Choroid plexus epithelial cell (primary cell): ENCODE measurements around the gene TEDDM1.

Experiments
- DNase-seq: peaks from one replicate; pipeline ENCODE4 v3.0.0-alpha.2; 2010; ENCODE audit warnings: low read depth
- H3K4me3 ChIP-seq: 2 replicates; pipeline ENCODE4 v1.5.1; 2011; ENCODE audit warnings: low read depth, mild to moderate bottlenecking, control low read depth, low read length, moderate library complexity
- TF ChIP-seq, protein P1 (sequence below): conservative IDR thresholded peaks from 2 replicates; pipeline ENCODE4 v1.5.1; 2011; ENCODE audit warnings: low read depth, mild to moderate bottlenecking, control low read depth, inconsistent platforms, low read length, moderate library complexity

Gene TEDDM1

DNA sequence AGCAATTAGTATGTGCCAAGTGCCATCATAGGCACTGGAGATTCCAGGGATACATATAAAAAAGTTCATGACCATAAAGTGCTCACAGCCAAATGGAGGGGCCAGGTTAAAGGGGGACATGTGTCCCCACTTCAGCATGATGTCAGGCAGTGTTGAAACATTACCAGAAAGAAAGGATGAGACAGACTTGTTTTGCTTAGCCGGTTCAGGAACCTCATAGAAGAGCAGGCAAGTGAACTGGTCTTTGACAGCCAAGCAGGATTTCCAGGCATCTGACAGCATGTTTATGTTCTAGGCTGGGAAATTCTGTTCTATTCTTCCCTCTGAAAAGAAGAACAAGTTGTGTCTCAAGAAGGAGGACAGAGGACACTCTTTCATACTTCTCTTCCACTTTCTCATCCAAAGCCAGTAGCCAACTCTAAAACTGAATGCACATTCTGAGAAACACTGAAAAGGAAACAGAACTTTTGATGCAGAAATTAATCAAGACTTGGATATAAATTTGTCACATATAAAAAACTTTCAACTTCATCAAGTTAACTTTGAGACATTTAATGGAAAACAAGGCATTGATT is 48.6 kb downstream of the TEDDM1 start:
- no peak overlapping the region for H3K4me3 ChIP-seq
- TF ChIP-seq, protein P1, sequence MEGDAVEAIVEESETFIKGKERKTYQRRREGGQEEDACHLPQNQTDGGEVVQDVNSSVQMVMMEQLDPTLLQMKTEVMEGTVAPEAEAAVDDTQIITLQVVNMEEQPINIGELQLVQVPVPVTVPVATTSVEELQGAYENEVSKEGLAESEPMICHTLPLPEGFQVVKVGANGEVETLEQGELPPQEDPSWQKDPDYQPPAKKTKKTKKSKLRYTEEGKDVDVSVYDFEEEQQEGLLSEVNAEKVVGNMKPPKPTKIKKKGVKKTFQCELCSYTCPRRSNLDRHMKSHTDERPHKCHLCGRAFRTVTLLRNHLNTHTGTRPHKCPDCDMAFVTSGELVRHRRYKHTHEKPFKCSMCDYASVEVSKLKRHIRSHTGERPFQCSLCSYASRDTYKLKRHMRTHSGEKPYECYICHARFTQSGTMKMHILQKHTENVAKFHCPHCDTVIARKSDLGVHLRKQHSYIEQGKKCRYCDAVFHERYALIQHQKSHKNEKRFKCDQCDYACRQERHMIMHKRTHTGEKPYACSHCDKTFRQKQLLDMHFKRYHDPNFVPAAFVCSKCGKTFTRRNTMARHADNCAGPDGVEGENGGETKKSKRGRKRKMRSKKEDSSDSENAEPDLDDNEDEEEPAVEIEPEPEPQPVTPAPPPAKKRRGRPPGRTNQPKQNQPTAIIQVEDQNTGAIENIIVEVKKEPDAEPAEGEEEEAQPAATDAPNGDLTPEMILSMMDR, result no peak
- no peak for DNase-seq

GRCh38 chr1:182350839-182351238 is 49.6 kb downstream of the TEDDM1 start:
- TF ChIP-seq, protein P1, result no peak
- H3K4me3 ChIP-seq, result no peak overlapping the region
- no peak for DNase-seq

GRCh38 chr1:182348961-182349747 is 51.3 kb downstream of the TEDDM1 start:
- no peak overlapping the region for H3K4me3 ChIP-seq
- TF ChIP-seq, protein P1, result no peak
- no peak for DNase-seq
